BE2C (cell line): Measurements from ENCODE around the gene DRICH1.
A peak's percentile ranks its signal among the peaks of the same experiment; 100 is the strongest.
"Not testable (repeated sequence)": the region's sequence is repeated elsewhere in the genome, so short reads cannot be mapped to it uniquely, and the experiment has no call there.

Source experiments
- DNase-seq: peaks from one replicate; pipeline ENCODE4 v3.0.0-alpha.2; 2020
- H3K27me3 ChIP-seq: fragments of 250-450 bp; sonication (Bioruptor Pico); 2 replicates; pipeline ENCODE4 v1.5.1; 2020; ENCODE audit warnings: mild to moderate bottlenecking
- H3K36me3 ChIP-seq: fragments of 250-450 bp; sonication (Bioruptor Pico); 2 replicates; pipeline ENCODE4 v1.5.1; 2020; ENCODE audit warnings: mild to moderate bottlenecking
- H3K4me1 ChIP-seq: fragments of 250-450 bp; sonication (Bioruptor Pico); 2 replicates; pipeline ENCODE4 v1.5.1; 2020
- H3K4me3 ChIP-seq: 2 replicates; pipeline ENCODE4 v1.5.1; 2011; ENCODE audit warnings: low read depth, low read length
- H3K9me3 ChIP-seq: fragments of 250-450 bp; sonication (Bioruptor Pico); 2 replicates; pipeline ENCODE4 v1.5.1; 2020
- TF ChIP-seq, protein P1 (sequence below): IDR thresholded peaks from 2 replicates; pipeline ENCODE4 v1.5.1; 2012; ENCODE audit warnings: mild to moderate bottlenecking, low read depth, low read length

DRICH1 gene

DNA sequence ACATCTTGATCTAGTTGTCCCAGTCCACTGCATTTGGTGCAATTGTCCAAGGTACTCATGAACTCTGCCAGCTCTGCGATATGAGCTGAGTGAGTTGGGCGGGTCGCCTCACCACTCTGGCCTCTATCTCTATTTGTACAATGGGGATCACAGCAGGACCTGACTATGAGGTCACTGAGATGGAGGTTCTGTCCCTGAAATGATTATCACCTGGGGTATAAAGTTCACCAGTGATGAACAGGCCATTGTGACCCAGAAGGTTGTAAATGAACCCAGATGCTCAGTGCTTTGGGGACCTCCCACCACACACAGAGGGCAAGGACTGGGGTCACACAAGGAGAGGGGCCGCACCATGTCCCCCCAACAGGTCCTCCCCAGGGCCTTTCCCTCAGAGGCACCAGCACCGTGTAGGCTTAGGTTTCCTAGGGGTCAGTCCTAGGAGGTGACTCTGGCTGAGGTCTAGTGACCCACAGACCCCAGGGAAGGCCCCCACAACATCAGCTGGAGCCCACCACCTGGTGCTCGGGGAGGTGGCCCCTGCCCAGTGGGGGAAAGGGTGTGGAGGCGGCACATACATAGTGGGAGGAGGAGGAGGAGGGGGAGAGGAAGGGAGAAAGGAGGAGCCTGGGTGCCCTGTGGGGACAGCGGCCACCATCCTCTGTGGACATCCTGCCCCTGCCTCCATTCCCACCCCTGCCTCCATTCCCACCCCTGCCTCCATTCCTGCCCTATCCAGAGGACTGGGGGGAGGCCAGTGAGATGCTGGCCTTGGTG is 27.0 kb downstream of the DRICH1 start:
- no peak for DNase-seq
- no peaks in the 10 kb centered on the region for H3K4me1 ChIP-seq
- no peaks in the 10 kb centered on the region for H3K27me3 ChIP-seq
- no peaks in the 10 kb centered on the region for H3K36me3 ChIP-seq
- TF ChIP-seq, protein P1, sequence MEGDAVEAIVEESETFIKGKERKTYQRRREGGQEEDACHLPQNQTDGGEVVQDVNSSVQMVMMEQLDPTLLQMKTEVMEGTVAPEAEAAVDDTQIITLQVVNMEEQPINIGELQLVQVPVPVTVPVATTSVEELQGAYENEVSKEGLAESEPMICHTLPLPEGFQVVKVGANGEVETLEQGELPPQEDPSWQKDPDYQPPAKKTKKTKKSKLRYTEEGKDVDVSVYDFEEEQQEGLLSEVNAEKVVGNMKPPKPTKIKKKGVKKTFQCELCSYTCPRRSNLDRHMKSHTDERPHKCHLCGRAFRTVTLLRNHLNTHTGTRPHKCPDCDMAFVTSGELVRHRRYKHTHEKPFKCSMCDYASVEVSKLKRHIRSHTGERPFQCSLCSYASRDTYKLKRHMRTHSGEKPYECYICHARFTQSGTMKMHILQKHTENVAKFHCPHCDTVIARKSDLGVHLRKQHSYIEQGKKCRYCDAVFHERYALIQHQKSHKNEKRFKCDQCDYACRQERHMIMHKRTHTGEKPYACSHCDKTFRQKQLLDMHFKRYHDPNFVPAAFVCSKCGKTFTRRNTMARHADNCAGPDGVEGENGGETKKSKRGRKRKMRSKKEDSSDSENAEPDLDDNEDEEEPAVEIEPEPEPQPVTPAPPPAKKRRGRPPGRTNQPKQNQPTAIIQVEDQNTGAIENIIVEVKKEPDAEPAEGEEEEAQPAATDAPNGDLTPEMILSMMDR, result no peak
- H3K4me3 ChIP-seq, result no peak overlapping the region
- no peaks in the 10 kb centered on the region for H3K9me3 ChIP-seq

DNA sequence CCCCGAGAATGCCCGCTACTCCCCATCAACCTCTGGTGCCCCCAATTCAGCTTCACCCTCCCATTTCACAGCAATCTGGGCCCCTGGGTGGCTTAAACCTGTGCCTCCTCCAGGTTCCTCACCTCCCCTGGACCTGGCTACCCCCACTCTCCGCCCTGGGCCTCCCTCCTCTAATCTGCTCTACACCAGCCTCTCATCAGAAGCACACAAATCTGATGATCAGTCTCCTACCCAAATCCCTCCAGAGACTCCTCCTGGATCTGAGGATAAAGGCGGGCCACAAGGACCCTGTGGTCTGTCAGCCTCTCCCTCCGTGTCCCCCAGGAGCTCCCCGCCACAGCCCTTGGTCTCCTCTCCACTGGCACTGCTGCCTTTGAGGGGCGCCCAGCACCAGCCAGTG is 28.9 kb downstream of the DRICH1 start:
- DNase-seq, result no peak

DNA sequence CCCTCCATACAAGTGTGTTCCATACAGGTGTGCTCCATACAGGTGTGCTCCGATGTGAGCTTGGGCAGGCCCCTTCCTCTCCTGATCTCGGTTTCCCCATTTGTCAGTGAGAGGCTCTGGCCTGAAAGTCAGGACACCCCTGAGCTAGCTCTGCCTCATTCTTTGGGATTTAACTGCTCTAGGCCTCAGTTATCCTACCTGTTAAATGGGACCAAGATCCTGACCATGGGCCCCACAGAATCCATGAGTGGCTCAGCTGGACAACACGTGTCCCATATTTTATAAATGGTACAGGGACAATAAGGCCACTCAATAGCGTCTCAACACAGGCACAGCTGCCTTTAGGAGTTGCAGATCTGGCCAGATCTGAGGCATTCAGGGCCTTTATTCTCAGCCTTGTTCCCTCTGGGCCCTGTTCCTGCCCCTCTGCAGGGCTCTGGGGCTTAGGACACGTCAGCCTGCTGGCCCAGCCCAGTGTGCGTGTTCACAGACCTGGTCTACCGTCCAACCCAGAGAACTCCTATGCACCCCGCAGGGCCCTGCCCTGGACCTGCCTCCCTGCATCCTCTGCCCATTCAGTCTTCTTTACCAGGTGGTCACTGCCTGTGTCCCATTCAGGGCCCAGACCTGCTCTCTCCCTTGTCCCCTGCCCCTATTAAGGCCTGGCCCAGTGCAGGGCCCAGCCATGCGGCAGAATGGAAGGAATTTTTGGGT is 33.2 kb downstream of the DRICH1 start:
- no peak for DNase-seq
- Histone ChIP-seq H3K36me3 (no peaks in the 10 kb centered on the region), H3K4me1 (no peaks in the 10 kb centered on the region)

More for the DNA sequence above, 28.9 kb downstream of the DRICH1 start:
- Histone ChIP-seq H3K4me3 (no peak overlapping the region), H3K4me1 (no peaks in the 10 kb centered on the region), H3K36me3 (no peaks in the 10 kb centered on the region), H3K27me3 (no peaks in the 10 kb centered on the region), H3K9me3 (no peaks in the 10 kb centered on the region)
- TF ChIP-seq, protein P1, result no peak

DNA sequence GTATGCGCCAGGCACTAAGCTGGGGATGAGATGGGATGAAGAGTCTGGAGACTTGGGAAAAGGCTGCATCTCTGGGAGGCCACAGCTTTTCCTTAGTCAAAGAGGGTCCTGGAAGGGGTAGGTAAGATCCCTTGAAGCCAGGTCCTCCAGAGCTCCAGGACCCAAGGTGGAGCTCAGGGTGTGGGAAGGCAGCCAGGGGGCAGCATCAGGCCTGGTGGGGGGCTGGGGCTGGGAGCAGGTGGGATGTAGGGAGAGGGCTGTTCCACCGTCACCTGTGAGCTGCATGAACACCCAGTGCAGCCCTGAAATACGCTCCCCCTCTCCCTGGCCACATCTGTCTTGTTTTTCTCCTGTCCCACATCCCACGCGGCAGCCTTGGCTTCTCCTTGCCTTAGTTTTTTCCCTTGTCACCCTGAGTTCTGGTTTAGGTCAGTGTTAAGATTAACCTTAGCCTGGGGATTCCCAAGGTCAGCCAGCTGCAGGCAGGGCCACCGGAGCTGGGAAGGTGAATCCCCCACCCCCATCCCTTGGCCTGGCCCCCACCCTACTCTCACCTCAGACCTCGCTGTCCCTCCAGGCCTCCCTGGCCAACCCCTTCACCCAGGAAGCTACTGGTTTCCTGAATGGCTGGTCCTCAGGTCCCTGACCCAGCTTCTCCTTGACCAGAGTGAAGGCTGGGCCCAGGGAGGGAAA is 34.4 kb downstream of the DRICH1 start:
- not testable (repeated sequence) for H3K4me1 ChIP-seq, H3K4me3 ChIP-seq, H3K9me3 ChIP-seq, DNase-seq, H3K36me3 ChIP-seq, H3K27me3 ChIP-seq

More for the DNA sequence above, 33.2 kb downstream of the DRICH1 start:
- TF ChIP-seq, protein P1, result no peak
- no peaks in the 10 kb centered on the region for H3K27me3 ChIP-seq
- no peak overlapping the region for H3K4me3 ChIP-seq
- no peaks in the 10 kb centered on the region for H3K9me3 ChIP-seq

DNA sequence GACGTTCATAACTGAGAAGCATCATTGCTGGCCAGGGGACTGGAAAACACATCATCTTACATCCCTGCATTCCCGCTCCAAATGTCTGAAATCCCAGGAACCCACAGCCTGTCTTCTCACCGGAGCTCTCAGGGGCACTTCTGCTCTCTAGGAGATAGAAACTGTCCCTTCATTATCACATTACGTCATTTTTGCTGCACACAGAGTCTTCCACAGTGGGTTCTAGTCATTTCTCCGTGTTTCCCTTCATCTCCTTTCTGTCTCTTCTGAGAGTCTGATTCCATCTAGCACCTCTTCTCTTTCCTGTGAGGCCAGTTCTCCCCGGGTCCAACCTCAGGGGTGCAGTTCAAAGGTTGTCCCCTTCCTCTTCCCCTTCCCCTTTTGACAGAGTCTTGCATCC is 36.2 kb downstream of the DRICH1 start:
- not testable (repeated sequence) for H3K4me1 ChIP-seq, H3K4me3 ChIP-seq, DNase-seq, H3K27me3 ChIP-seq, H3K36me3 ChIP-seq, H3K9me3 ChIP-seq

DNA sequence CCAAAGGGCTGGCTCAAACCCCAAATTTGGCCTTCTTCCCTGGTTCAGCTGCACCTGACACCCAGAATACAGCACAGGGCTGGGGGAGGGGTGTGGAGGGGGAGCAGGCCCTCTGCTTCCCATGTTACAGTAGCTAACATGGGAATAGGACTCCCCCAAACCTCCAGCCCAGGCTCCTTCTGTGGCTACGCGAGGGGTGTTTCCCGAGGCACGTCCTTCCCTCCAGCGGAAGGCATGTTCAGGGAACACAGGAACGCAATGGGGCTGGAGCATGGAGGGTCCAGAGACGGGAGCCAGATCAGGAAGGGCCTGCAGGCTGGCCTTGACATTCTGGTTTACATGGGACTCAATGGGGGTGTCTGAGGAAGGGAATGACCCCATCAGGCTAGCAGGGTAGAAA is 40.3 kb downstream of the DRICH1 start:
- H3K9me3 ChIP-seq, result no peaks in the 10 kb centered on the region
- no peaks in the 10 kb centered on the region for H3K4me1 ChIP-seq
- DNase-seq, result no peak
- H3K27me3 ChIP-seq, result no peaks in the 10 kb centered on the region
- no peak overlapping the region for H3K4me3 ChIP-seq
- TF ChIP-seq, protein P1, result no peak
- no peaks in the 10 kb centered on the region for H3K36me3 ChIP-seq

DNA sequence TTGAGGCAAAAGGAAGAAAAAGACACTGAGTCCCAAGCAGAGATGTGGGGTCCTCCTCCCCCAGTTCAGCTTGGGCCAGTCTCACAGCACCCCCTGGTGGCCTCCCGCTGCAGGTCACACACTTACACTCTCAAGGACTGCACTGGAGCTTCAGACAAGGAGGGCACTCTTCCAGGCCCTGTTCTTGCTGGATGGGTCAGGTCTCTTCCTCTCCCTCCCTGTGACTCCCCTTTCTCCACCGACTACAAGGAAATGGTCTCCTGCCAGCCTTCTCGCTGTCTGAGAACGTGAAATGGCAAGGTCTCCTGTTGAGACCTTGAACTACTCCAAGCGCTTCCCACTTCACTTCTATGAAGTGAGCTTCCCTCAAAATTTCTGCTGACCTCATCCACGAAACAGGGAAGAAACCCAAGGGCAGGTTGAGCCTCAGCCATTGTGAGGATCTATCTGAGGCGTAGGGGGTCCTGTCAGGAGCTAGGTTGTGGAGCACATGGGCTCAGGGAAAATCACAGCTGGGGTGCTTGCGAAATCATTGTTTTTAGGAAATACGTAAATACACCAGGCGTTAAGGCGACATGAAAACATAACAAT is 40.8 kb downstream of the DRICH1 start:
- Histone ChIP-seq H3K4me3 (no peak overlapping the region), H3K4me1 (no peaks in the 10 kb centered on the region), H3K9me3 (no peaks in the 10 kb centered on the region), H3K36me3 (no peaks in the 10 kb centered on the region), H3K27me3 (no peaks in the 10 kb centered on the region)
- TF ChIP-seq, protein P1, result peak; percentile 97
- peak; percentile 81 for DNase-seq
